ENCODE results near the gene PUDP. TPM values are rescaled to one million over a fixed set of nuclear protein-coding genes. Genes with fewer than 3 reads are reported as not detected.

PUDP gene
- total RNA-seq, 2 donors from 2014 or later, result 15.8 to 41.9 TPM

- Histone ChIP-seq H3K27ac (no peak overlapping the region), H3K36me3 (replicated peaks in 1 of 2; ENCODE audit: insufficient read depth in 1 of 2, low read depth in 2 of 2) (no peaks in the 10 kb centered on the region)
- 94 to 100% methylated on average over 1 to 3 of the region's 5 CpGs for WGBS, 2 donors
Measured at GRCh38 chrX:7082556-7082955, 65.4 kb downstream of the PUDP start.

GRCh38 chrX:7077241-7078230 is 70.4 kb downstream of the PUDP start:
- intact Hi-C loops (cut with DNase I), result no loop called here
- Histone ChIP-seq H3K4me3 (no peak overlapping the region), H3K27ac (no peak overlapping the region), H3K27me3 (no peaks in the 10 kb centered on the region), H3K4me1 (peaks cover 21% of the 10 kb centered on the region), H3K9me3 (no peaks in the 10 kb centered on the region), H3K36me3 (replicated peaks in 1 of 2; ENCODE audit: insufficient read depth in 1 of 2, low read depth in 2 of 2) (no peaks in the 10 kb centered on the region)
- no peak for TF ChIP-seq POLR2A (IDR thresholded peaks at IDR 0.05)
- TF ChIP-seq CTCF (IDR thresholded peaks at IDR 0.05), result no peak
- DNase-seq, result no peak
- WGBS, 2 donors, result 90 to 96% methylated on average over 13 to 21 of the region's 23 CpGs
- ATAC-seq, result no peak

More at GRCh38 chrX:7082556-7082955, 65.4 kb downstream of the PUDP start:
- TF ChIP-seq POLR2A (IDR thresholded peaks at IDR 0.05), result no peak
- TF ChIP-seq CTCF (IDR thresholded peaks at IDR 0.05), result no peak
- intact Hi-C loops (cut with DNase I), result no loop called here
- no peak overlapping the region for H3K4me3 ChIP-seq
- no peaks in the 10 kb centered on the region for H3K27me3 ChIP-seq
- ATAC-seq (no peak), DNase-seq (no peak)
- H3K9me3 ChIP-seq, result no peaks in the 10 kb centered on the region
- no peaks in the 10 kb centered on the region for H3K4me1 ChIP-seq

- ATAC-seq (no peak), DNase-seq (peak in 2 of 4 donors; percentile 43 to 44)
- 62 to 86% methylated on average over 2 to 11 of the region's 12 CpGs for WGBS, 2 donors
- Histone ChIP-seq H3K27ac (no peak overlapping the region), H3K36me3 (replicated peaks in 1 of 2; ENCODE audit: insufficient read depth in 1 of 2, low read depth in 2 of 2) (no peaks in the 10 kb centered on the region), H3K4me3 (no peak overlapping the region), H3K27me3 (no peaks in the 10 kb centered on the region), H3K9me3 (no peaks in the 10 kb centered on the region), H3K4me1 (peaks cover 21% of the 10 kb centered on the region)
- no peak for TF ChIP-seq CTCF (IDR thresholded peaks at IDR 0.05)
- TF ChIP-seq POLR2A (IDR thresholded peaks at IDR 0.05), result no peak
- intact Hi-C loops (cut with DNase I), result no loop called here
Measured at GRCh38 chrX:7076245-7076661, 71.7 kb downstream of the PUDP start.

GRCh38 chrX:7074908-7075204 is 73.1 kb downstream of the PUDP start:
- no peak for DNase-seq
- WGBS, 2 donors, result 18% methylated on average over 1 of the region's 1 CpG; no CpG with 5 or more reads in 1 of the 2 donors
- no peak for TF ChIP-seq POLR2A (IDR thresholded peaks at IDR 0.05)
- TF ChIP-seq CTCF (IDR thresholded peaks at IDR 0.05), result no peak
- Histone ChIP-seq H3K4me1 (peaks cover 21% of the 10 kb centered on the region), H3K36me3 (replicated peaks in 1 of 2; ENCODE audit: insufficient read depth in 1 of 2, low read depth in 2 of 2) (no peaks in the 10 kb centered on the region), H3K27me3 (no peaks in the 10 kb centered on the region), H3K9me3 (no peaks in the 10 kb centered on the region), H3K27ac (peak overlapping the region in 3 of 4 donors; percentile 0 to 49 (median 40)), H3K4me3 (no peak overlapping the region)
- intact Hi-C loops (cut with DNase I), result no loop called here
- ATAC-seq, result peak; percentile 50

All from body of pancreas (tissue), 4 donors.